GM12875 (cell line): ENCODE data around the gene HBG1.

Experiments used
- H3K4me3 ChIP-seq: one replicate; pipeline ENCODE4 v1.5.1; 2011; ENCODE audit warnings: low read depth, low read length, control low read depth
- TF ChIP-seq, protein P1 (sequence below): IDR thresholded peaks from 2 replicates; pipeline ENCODE4 v1.5.1; 2011; ENCODE audit warnings: low read depth, mild to moderate bottlenecking, control low read depth, inconsistent platforms, low read length, moderate library complexity, borderline replicate concordance; ENCODE audit not compliant: insufficient read depth

HBG1 gene

DNA sequence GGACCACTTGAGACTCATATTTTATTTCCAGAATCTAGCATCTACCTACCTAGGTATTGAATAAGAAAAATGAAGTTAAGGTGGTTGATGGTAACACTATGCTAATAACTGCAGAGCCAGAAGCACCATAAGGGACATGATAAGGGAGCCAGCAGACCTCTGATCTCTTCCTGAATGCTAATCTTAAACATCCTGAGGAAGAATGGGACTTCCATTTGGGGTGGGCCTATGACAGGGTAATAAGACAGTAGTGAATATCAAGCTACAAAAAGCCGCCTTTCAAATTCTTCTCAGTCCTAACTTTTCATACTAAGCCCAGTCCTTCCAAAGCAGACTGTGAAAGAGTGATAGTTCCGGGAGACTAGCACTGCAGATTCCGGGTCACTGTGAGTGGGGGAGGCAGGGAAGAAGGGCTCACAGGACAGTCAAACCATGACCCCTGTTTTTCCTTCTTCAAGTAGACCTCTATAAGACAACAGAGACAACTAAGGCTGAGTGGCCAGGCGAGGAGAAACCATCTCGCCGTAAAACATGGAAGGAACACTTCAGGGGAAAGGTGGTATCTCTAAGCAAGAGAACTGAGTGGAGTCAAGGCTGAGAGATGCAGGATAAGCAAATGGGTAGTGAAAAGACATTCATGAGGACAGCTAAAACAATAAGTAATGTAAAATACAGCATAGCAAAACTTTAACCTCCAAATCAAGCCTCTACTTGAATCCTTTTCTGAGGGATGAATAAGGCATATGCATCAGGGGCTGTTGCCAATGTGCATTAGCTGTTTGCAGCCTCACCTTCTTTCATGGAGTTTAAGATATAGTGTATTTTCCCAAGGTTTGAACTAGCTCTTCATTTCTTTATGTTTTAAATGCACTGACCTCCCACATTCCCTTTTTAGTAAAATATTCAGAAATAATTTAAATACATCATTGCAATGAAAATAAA, 24.8 kb downstream of the HBG1 start:
- no peak overlapping the region for H3K4me3 ChIP-seq
- TF ChIP-seq, protein P1, sequence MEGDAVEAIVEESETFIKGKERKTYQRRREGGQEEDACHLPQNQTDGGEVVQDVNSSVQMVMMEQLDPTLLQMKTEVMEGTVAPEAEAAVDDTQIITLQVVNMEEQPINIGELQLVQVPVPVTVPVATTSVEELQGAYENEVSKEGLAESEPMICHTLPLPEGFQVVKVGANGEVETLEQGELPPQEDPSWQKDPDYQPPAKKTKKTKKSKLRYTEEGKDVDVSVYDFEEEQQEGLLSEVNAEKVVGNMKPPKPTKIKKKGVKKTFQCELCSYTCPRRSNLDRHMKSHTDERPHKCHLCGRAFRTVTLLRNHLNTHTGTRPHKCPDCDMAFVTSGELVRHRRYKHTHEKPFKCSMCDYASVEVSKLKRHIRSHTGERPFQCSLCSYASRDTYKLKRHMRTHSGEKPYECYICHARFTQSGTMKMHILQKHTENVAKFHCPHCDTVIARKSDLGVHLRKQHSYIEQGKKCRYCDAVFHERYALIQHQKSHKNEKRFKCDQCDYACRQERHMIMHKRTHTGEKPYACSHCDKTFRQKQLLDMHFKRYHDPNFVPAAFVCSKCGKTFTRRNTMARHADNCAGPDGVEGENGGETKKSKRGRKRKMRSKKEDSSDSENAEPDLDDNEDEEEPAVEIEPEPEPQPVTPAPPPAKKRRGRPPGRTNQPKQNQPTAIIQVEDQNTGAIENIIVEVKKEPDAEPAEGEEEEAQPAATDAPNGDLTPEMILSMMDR: no peak

DNA sequence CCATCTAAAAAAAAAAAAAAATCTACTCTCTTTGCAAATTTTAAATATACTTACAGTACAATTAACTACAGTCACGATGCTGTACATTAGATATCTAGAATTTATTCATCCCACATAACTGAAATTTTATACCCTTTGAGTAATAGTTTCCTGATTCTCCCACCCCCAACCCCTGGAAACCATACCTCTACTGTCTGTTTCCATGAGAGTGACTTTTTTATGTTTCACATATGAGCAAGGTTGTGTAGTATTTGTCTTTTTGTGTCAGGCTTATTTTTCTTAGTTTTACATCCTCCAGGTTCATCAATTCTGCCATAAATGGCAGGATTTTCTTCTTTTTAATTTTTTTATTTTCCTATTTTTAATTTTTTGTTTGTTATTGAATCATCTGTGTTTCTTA, 26.0 kb downstream of the HBG1 start:
- TF ChIP-seq, protein P1: no peak
- H3K4me3 ChIP-seq: no peak overlapping the region

DNA sequence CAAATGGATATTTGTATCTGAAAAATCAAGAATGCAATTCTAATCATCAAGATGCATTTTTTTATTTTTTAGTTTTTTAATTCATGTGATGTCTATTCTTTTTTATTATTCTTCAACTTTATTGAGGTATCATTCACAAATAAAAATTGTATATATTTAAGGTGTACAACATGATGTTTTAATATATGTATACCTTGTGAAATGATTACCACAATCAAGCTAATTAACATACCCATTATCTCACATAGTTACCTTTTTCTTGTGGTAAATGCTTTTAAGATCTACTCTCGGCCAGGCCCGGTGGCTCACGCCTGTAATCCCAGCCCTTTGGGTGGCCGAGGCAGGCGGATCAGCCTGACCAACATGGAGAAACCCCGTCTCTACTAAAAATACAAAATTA, 26.5 kb downstream of the HBG1 start:
- no peak overlapping the region for H3K4me3 ChIP-seq
- TF ChIP-seq, protein P1: no peak

DNA sequence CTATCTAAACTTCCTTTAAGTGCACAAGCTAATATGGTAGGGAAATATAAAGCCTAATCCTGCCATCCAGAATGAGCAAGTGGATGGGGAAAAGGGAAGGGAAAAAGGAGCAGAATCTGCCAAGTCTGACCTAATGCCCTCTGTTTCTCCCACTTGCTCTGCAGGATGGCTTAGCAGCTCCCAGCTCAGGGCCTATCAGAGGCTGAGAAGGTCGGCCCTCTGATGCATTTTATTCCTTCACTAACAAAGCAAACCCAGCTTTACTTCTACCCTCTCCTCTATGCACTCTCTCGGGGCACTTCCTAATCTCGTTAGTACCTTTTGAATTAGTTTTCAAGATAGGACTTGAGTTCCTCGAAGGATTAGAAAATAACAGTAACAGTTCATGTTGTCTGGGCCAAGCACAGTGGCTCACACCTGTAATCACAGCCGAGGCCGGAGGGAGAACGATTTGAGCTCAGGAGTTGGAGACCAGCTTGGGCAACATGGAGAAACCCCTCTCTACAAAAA, 39.2 kb downstream of the HBG1 start:
- no peak overlapping the region for H3K4me3 ChIP-seq
- TF ChIP-seq, protein P1: no peak

DNA sequence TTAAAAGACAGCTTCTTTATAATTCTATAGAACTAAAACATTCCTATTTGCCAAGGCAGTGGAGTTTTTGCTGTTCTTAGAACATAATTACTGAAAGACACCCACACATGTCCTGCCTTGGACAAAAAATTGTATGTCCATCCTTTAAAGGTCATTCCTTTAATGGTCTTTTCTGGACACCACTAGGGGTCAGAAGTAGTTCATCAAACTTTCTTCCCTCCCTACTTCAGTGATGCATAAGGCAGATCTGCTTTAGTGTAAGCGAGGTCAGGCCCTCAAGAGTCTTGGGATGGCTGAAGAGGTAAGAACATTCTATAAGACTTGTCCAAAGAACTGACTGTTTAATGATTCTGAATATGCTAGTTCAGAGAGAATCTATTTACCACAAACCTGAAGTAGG, 44.9 kb downstream of the HBG1 start:
- TF ChIP-seq, protein P1: peak; percentile 30; the same call in 1 of the 2 replicates
- H3K4me3 ChIP-seq: no peak overlapping the region

DNA sequence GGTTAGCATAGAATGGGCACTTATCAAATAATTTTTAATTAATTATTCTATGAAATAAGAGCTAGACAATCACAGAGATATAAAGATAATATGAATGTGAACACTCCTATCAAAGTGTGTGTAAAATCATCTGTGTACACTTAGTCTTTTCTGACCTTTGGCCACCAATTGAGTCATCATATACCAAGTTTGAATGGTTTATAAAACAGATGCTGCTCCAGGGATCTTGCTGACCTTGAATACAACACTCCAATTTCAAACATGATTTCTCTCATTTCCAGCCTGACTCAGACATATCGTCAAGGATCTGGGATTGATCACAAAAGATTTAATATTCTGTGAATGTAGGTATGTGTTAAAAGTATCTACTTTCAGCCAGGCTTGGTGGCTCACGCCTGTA, 46.3 kb downstream of the HBG1 start:
- no peak overlapping the region for H3K4me3 ChIP-seq
- TF ChIP-seq, protein P1: no peak

DNA sequence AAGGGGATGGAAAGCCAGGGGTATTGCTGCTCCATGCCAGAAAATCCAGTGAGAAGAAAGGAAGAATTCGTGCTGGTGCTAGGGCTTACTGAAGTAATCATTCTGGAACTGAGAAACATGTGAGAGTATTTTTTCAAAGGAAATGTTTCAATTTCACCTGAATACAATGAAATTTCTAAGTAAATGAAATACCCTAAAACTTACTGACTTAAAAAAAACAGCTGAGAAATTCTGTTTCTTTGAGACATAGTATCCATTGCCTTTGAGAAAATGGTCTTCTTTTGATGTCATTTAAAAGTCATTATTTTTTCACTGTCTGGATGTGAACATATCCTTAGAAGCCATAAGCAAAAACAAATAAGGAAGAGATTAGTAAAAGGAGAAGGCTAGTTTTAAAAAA, 49.1 kb downstream of the HBG1 start, which contains the start of gene OR51V1:
Gene OR51V1 (minus strand): TSS at position 101 of the 400 bp plus-strand sequence. CDS start 0 bp downstream, at position 101.
- TF ChIP-seq, protein P1: no peak
- H3K4me3 ChIP-seq: no peak within 1 kb of the TSS
